Heart left ventricle (tissue), 13 donors: ENCODE results near the gene ALDH4A1.

Experiments
- CTCF ChIP-seq, 12 donors: fragments of 200-600 bp; sonication (generic) in 4 of 12; IDR thresholded peaks; one replicate each; pipeline versions ENCODE4 v1.5.0 to v1.8.0; 2018 to 2022; ENCODE audit warnings: antibody characterized with exemption in 12 of 12, mild to moderate bottlenecking in 5 of 12
- POLR2A ChIP-seq, 2 donors: fragments of 450-650 bp; IDR thresholded peaks; one replicate each; pipeline ENCODE4 v1.6.1; 2017; ENCODE audit warnings: antibody characterized with exemption in 2 of 2, mild to moderate bottlenecking in 2 of 2, moderate library complexity in 2 of 2
- donor health status: ischemic (EF 13 %, LVEDD 7.1; RV severe dilation, severe dysfunction).
- donor health status: DM: no; HTN: yes; CAD: no.
- donor health status: DM: no; HTN: no; CAD: no.
- donor health status: ischemic (EF 25% LVEDD 6.9; RV normal size, moderate dysfunction).
- donor health status: ischemic (EF 25% LVEDD 5.7; RV mildly dilated, moderate dysfunction).
- donor health status: ischemic (EF 35%, LVEDD 5.7; RV mildly dilated, moderate dysfunction).
- donor health status: nonischemic (EF 11% LVEDD 7.7; RV severe dilation, severe dysfunction).
- donor health status: DM: yes; HTN: yes; CAD: no.
- donor health status: PGD.
- donor health status: ischemic (EF 29% LVEDD 5.4; RV normal size, mild dysfunction).
- donor health status: nonischemic (EF 23%, LVEDD 6.1; RV moderate dilation, normal function).

GRCh38 chr1:18901952-18902522 is 318 bp downstream of the ALDH4A1 start:
- TF ChIP-seq CTCF (IDR thresholded peaks at IDR 0.05) (no peak), POLR2A (IDR thresholded peaks at IDR 0.05) (no peak)
